Choroid plexus epithelial cell (primary cell): ENCODE measurements around the gene ARAP3.
A peak's percentile ranks its signal among the peaks of the same experiment; 100 is the strongest.

Experiments used
- DNase-seq: peaks from one replicate; pipeline ENCODE4 v3.0.0-alpha.2; 2010; ENCODE audit warnings: low read depth
- H3K4me3 ChIP-seq: 2 replicates; pipeline ENCODE4 v1.5.1; 2011; ENCODE audit warnings: low read depth, mild to moderate bottlenecking, control low read depth, low read length, moderate library complexity
- TF ChIP-seq, protein P1 (sequence below): conservative IDR thresholded peaks from 2 replicates; pipeline ENCODE4 v1.5.1; 2011; ENCODE audit warnings: low read depth, mild to moderate bottlenecking, control low read depth, inconsistent platforms, low read length, moderate library complexity

The ARAP3 gene

DNA sequence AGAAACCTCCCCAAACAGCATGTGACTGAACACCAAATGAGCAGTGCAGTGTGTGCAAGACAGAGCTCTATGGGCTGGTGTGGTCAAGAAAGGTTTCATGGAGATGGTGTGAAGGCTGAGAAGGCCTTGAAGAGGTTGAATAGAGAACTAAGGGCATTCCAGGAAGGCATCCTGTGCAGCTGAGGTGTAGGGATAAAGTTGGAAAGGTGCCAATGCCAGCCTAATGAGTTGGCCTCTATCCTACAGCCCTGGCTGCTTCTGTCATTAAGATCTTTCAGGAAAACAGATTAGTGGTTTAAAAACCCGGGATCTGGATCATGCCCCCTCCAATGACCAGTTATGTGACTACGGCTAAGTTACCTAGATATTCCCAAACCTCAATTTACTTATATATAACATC is 49.4 kb downstream of the ARAP3 start:
- TF ChIP-seq, protein P1, sequence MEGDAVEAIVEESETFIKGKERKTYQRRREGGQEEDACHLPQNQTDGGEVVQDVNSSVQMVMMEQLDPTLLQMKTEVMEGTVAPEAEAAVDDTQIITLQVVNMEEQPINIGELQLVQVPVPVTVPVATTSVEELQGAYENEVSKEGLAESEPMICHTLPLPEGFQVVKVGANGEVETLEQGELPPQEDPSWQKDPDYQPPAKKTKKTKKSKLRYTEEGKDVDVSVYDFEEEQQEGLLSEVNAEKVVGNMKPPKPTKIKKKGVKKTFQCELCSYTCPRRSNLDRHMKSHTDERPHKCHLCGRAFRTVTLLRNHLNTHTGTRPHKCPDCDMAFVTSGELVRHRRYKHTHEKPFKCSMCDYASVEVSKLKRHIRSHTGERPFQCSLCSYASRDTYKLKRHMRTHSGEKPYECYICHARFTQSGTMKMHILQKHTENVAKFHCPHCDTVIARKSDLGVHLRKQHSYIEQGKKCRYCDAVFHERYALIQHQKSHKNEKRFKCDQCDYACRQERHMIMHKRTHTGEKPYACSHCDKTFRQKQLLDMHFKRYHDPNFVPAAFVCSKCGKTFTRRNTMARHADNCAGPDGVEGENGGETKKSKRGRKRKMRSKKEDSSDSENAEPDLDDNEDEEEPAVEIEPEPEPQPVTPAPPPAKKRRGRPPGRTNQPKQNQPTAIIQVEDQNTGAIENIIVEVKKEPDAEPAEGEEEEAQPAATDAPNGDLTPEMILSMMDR = no peak
- H3K4me3 ChIP-seq = no peak overlapping the region
- no peak for DNase-seq

DNA sequence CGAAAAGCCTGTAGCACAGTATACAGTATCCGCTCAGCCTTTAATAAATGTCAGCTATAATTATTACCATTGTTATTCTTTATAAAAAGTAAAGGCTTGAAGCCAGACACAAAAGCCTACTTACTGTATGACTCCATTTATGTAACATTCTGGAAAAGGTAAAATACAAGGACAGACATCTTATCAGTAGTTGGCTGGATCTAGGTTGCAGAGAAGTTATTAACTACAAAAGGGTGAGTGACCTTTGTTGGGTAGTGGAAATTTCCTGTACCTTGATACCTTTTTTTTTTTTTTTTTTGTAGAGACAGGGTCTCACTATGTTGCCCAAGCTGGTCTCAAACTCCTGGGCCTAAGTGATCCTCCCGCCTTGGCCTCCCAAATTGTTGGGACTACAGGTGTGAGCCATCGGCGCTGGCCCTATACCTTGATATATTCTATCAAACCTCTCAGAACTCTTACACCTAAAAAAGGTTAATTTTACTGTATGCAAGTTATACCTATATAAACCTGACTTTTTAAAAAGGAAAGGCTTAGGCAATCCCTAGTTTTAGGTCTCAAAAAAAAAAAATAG is 51.4 kb downstream of the ARAP3 start:
- no peak for DNase-seq
- TF ChIP-seq, protein P1 = no peak
- no peak overlapping the region for H3K4me3 ChIP-seq

DNA sequence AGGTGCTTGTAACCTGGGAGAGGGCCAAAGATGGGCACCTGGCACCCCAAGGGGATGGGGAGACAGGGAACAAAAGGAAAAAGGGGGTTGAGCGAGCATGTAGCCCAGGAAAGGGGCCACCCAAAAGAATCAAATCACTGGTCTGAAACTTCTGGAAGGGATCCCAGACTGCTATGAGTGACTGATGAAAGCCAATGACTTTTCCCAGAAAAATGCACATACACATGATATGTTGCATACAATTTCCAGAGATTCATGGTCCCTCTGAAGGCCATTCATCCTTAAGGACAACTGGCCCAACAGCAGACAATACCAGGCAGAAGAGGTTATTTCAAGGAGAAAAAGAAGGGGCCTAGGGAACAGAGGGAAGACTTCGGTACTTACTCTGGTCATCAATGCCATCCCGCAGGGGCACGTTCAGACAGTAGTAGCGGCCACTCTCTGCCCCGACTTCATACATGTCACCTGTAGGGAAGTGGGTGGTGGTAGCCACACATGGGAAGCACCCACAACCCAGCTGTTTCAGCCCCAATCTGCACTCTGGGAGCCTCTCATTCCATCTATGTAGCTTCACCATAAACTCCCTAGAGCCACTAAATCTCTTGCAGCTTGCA is 53.7 kb downstream of the ARAP3 start:
- TF ChIP-seq, protein P1 = no peak
- DNase-seq = no peak
- H3K4me3 ChIP-seq = no peak overlapping the region

DNA sequence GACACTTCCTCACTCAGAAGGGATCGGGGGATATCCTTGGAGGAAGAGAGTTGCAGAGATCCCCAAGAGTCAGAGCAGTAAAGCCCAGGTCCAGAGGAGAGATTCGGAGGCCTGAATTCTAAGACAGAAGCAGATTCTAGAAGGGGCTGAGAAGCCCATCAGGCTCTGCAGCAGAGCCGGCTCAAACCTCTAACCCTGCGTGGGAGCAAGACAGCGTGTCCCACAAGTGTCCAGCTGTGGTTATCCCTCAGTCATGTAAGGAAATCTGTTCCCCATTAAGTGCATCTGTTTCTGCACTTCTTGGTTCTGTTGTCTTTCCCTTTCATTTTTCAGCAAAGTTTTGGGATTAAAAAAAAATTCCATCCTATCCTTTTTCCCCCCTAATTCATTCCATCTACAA is 58.4 kb downstream of the ARAP3 start:
- no peak for DNase-seq
- no peak overlapping the region for H3K4me3 ChIP-seq
- TF ChIP-seq, protein P1 = no peak

DNA sequence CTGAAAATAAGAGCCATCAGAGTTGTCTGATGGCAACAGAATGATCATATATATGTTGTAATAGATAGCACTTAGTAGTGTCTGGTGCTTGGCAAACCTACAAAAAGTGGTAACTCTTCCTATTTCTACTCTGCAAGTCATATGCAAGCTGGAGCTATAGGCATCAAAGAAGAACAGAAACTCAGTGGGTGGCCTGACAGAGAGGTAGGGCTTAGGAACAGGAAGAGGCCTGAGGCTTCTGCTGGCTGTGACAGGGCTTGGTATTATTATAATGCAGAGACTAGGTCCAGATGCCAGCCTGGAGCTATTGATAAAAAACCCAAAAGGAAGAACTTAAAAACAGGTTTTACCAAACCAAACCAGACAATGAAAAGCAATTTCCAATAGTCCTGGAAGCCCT is 58.8 kb downstream of the ARAP3 start:
- TF ChIP-seq, protein P1 = no peak
- DNase-seq = peak; percentile 65
- H3K4me3 ChIP-seq = no peak overlapping the region

DNA sequence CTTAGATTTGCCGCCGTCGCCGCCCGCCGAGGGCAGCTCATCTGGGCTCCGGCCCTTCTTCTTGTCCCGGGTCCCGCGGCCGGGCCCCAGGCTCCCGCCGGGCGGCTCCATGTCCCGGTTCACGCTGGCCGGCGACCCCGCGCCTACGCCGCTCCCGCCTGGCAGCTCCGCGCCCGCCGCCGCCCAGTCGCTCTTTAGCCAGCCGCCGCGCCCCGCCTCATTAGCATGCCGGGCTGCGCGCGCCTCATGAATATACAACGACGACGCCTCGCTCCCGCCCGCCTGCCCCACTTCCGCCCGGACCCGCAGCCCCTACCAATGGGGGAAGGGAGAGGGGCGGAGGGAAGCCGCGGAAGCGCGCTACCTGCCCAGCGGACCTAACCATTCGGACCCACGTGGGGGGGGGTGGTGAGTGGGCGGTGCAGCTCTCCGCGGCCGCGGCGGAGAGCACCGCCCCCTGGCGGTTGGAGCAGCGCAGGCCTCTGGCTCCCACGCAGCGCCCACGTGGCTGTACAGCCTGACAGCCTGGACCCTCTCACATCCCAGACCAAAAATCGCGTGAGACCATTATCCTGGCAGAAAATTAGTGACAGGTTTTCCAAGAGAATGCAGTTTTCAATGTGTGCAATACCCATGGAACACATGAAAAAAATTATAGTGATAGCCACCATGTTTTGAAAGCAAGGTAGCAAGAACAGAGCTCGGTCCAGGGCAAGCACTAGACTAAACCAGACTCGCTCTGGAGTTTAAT is 63.1 kb downstream of the ARAP3 start, which contains the start of gene DIAPH1:
Gene DIAPH1 (minus strand): TSS at position 197 of the 751 bp plus-strand sequence. CDS start 86 bp downstream, at position 111.
- DNase-seq = peak; percentile 98

More for the DNA sequence above, 63.1 kb downstream of the ARAP3 start, which contains the start of gene DIAPH1:
- TF ChIP-seq, protein P1 = peak; percentile 85
- H3K4me3 ChIP-seq = peak within 1 kb of the TSS; percentile 84
